ENCODE results near the gene AOAH.

AOAH gene

GRCh38 chr7:36638140-36638539 lies 86.2 kb downstream of the AOAH start:
- Histone ChIP-seq H3K36me3 (ENCODE audit: control insufficient read depth, insufficient read depth, low read length) (no peaks in the 10 kb centered on the region), H3K27me3 (replicated peaks; ENCODE audit: control insufficient read depth, insufficient read depth, low read length) (peaks cover 1% of the 10 kb centered on the region; the same call in 1 of the 2 replicates), H3K4me3 (replicated peaks; ENCODE audit: low read depth, low read length) (no peak overlapping the region)
- no peak for TF ChIP-seq CTCF (IDR thresholded peaks at IDR 0.05; ENCODE audit: insufficient read depth, low read length, poor library complexity, severe bottlenecking)
- DNase-seq (ENCODE audit: extremely low read depth, insufficient read length): no peak

GRCh38 chr7:36637417-36637816 lies 86.9 kb downstream of the AOAH start:
- Histone ChIP-seq H3K4me3 (replicated peaks; ENCODE audit: low read depth, low read length) (no peak overlapping the region), H3K27me3 (replicated peaks; ENCODE audit: control insufficient read depth, insufficient read depth, low read length) (peaks cover 1% of the 10 kb centered on the region; the same call in 1 of the 2 replicates), H3K36me3 (ENCODE audit: control insufficient read depth, insufficient read depth, low read length) (no peaks in the 10 kb centered on the region)
- no peak for DNase-seq (ENCODE audit: extremely low read depth, insufficient read length)
- TF ChIP-seq CTCF (IDR thresholded peaks at IDR 0.05; ENCODE audit: insufficient read depth, low read length, poor library complexity, severe bottlenecking): no peak

- Histone ChIP-seq H3K4me3 (replicated peaks; ENCODE audit: low read depth, low read length) (no peak overlapping the region), H3K27me3 (replicated peaks; ENCODE audit: control insufficient read depth, insufficient read depth, low read length) (peaks cover 1% of the 10 kb centered on the region; the same call in 1 of the 2 replicates), H3K36me3 (ENCODE audit: control insufficient read depth, insufficient read depth, low read length) (no peaks in the 10 kb centered on the region)
- TF ChIP-seq CTCF (IDR thresholded peaks at IDR 0.05; ENCODE audit: insufficient read depth, low read length, poor library complexity, severe bottlenecking): no peak
- no peak for DNase-seq (ENCODE audit: extremely low read depth, insufficient read length)
Measured at GRCh38 chr7:36636126-36636525, 88.2 kb downstream of the AOAH start.

GRCh38 chr7:36635091-36635490 lies 89.2 kb downstream of the AOAH start:
- TF ChIP-seq CTCF (IDR thresholded peaks at IDR 0.05; ENCODE audit: insufficient read depth, low read length, poor library complexity, severe bottlenecking): no peak
- H3K4me3 ChIP-seq (replicated peaks; ENCODE audit: low read depth, low read length): no peak overlapping the region
- no peak for DNase-seq (ENCODE audit: extremely low read depth, insufficient read length)
- H3K36me3 ChIP-seq (ENCODE audit: control insufficient read depth, insufficient read depth, low read length): no peaks in the 10 kb centered on the region
- no peaks in the 10 kb centered on the region; the same call in 1 of the 2 replicates for H3K27me3 ChIP-seq (replicated peaks; ENCODE audit: control insufficient read depth, insufficient read depth, low read length)

- no peak overlapping the region for H3K4me3 ChIP-seq (replicated peaks; ENCODE audit: low read depth, low read length)
- H3K36me3 ChIP-seq (ENCODE audit: control insufficient read depth, insufficient read depth, low read length): no peaks in the 10 kb centered on the region
- peaks cover 1% of the 10 kb centered on the region for H3K27me3 ChIP-seq (replicated peaks; ENCODE audit: control insufficient read depth, insufficient read depth, low read length)
- no peak for TF ChIP-seq CTCF (IDR thresholded peaks at IDR 0.05; ENCODE audit: insufficient read depth, low read length, poor library complexity, severe bottlenecking)
- DNase-seq (ENCODE audit: extremely low read depth, insufficient read length): no peak
Measured at GRCh38 chr7:36633377-36633776, 90.9 kb downstream of the AOAH start.

- H3K4me3 ChIP-seq (replicated peaks; ENCODE audit: low read depth, low read length): no peak overlapping the region
- H3K27me3 ChIP-seq (replicated peaks; ENCODE audit: control insufficient read depth, insufficient read depth, low read length): peaks cover 1% of the 10 kb centered on the region
- no peak for TF ChIP-seq CTCF (IDR thresholded peaks at IDR 0.05; ENCODE audit: insufficient read depth, low read length, poor library complexity, severe bottlenecking)
- DNase-seq (ENCODE audit: extremely low read depth, insufficient read length): no peak
- no peaks in the 10 kb centered on the region for H3K36me3 ChIP-seq (ENCODE audit: control insufficient read depth, insufficient read depth, low read length)
Measured at GRCh38 chr7:36630112-36630650, 94.1 kb downstream of the AOAH start.

Data from GM06990 (cell line).